NCI-H2081 treated with DMSO at 0.1 percent for 48 hours (cell line): ENCODE measurements around the gene ACHE.
A peak's percentile ranks its signal among the peaks of the same experiment; 100 is the strongest.
"Not testable (repeated sequence)": the region's sequence is repeated elsewhere in the genome, so short reads cannot be mapped to it uniquely, and the experiment has no call there.

Source experiments
- DNase-seq: peaks from one replicate; lab custom pipeline; 2025; lab: John Stamatoyannopoulos, UW

Gene ACHE

DNA sequence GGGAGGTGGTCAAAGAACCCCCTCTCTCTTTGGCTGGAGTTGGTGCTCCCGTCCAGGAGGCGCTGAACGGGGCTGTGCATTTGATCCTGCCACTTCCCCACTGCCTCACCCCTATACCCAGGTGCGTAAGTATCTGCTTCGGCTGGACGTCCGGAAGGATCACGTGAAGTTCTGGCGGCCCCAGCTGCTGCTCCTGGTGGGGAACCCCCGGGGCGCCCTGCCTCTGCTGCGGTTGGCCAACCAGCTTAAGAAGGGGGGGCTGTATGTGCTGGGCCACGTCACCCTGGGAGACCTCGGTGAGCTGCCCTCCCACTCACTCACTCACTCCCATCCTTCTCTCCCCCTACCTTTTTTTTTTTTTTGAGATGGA is 34.1 kb downstream of the ACHE start:
- no peak for DNase-seq

DNA sequence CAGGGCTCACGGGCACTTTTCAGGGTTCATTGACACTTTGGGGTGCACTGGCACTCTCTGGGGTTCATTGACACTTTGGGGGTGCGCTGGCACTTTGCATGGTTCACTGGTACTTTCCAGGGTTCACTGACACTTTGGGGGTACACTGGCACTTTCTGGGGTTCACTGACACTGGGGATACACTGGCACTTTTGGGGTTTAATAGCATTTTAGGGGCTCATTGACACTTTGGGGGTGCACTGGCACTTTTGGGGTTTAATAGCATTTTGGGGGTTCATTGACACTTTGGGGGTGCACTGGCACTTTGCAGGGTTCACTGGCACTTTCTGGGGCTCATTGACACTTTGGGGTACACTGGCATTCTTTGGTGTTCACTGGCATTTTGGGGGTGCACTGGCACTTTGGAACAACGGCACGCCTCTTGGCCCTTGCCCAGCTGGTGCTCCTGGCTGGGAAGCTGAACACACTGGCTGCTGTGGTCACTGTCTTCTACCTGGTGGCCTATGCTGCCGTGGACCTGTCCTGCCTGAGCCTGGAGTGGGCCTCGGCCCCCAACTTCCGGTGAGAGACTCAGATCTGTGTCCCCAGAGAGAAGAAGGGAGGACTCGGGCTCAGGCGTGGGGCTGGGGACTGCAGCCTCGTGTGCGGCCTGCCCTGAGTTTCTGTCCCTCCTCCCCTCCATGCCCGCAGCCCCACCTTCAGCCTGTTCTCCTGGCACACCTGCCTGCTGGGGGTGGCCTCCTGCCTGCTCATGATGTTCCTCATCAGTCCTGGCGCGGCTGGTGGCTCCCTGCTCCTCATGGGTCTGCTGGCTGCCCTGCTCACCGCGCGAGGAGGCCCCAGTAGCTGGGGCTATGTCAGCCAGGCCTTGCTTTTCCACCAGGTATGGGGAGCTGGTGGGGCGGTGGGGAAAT is 34.7 kb downstream of the ACHE start:
- DNase-seq: no peak

DNA sequence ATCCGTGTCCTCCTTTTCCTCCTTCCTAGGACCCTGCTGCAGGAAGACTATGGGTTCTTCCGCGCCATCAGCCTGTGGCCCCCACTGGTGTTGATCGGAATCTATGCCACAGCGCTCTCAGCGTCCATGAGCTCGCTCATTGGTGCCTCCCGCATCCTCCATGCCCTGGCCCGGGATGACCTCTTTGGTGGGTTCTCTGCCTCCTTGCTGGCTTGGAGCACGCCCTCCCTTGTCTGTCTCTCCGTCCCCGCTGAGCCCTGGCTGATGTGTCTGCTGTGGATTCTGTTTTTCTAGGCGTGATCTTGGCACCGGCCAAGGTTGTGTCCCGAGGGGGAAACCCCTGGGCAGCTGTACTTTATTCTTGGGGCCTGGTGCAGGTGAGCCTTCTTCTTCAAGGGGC is 35.8 kb downstream of the ACHE start:
- DNase-seq: no peak

GRCh38 chr7:100856871-100857282 is 38.8 kb downstream of the ACHE start:
- no peak for DNase-seq

DNA sequence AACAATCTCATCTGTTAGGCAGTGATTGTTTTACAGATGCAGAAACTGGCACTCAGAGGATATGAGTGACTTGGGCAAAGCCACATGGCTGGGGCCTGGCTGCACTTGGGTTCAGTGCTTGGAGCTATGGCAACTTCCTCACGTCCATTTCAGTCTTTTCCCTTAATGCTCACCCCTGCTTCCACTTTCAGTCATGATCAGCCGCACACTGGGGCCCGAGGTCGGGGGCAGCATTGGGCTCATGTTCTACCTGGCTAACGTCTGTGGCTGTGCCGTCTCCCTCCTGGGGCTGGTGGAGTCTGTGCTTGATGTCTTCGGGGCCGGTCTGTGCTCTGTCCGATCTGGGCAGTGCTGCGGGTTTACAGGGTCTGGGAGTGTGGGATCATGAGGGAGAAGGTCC is 40.2 kb downstream of the ACHE start:
- DNase-seq: no peak

GRCh38 chr7:100854899-100855298 is 40.8 kb downstream of the ACHE start:
- not testable (repeated sequence) for DNase-seq

GRCh38 chr7:100854146-100854895 is 41.4 kb downstream of the ACHE start:
- DNase-seq: no peak

GRCh38 chr7:100852048-100852872 is 43.4 kb downstream of the ACHE start, which contains the start of gene SLC12A9:
Gene SLC12A9, plus strand, starts transcription at chr7:100852713. Its CDS starts 1,485 bp downstream, at chr7:100854198.
- DNase-seq: peak; percentile 57

DNA sequence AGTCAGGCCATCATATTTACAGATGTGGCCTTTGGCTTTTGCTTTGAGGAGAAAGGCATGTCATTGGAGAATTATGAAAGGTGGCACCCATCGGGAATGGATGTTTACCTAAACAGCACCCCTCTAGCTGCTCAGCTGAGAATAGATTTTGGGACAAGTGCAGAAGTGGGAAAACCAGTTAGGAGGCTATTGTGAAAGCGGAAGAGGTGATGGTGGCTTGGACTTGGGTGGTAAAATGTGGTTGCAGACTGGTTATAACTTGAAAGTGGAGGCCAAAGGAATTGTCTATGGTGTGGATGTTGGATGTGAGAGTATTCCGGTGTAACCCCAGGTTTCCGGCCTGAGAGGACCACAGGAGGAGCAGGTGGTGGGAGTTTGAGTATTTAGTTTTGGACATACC is 48.3 kb downstream of the ACHE start:
- no peak for DNase-seq

DNA sequence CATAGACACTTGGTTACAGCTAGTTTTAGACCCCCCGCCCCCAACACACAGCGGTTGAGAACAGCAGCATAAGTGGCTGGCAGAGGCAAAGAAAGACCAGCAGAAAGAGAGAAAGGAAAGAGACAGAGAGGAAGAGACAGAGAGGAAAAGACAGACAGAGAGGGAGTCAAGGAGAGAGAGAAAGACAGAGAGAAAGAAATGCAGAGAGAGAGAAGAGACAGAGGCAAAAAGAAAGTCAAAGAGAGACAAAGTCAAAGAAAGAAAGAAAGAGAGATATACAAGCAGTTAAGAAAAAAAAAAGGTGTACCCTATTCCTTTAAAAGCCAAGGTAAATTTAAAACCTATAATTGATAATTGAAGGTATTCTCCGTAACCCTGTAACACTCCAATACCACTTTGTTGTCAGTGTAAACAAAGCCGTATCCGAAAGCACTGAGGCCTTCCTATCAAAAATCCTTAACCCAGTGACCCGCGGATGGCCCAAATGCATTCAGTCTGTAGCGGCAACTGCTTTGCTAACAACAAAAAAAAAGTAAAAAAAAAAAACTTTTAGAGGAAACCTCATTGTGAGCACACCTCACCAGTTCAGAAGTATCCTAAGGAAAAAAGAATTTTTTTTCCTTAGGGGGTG is 55.1 kb downstream of the ACHE start:
- DNase-seq: no peak
